HG02981 (cell line): ENCODE results near the gene TOP2B.

Experiments
- ATAC-seq: cut with Tn5 transposase; IDR thresholded peaks from one replicate; pipeline ENCODE4 v1.9.1; 2021; ENCODE audit warnings: mild to moderate bottlenecking, moderate library complexity; ENCODE audit not compliant: unreplicated experiment

TOP2B gene

GRCh38 chr3:25566358-25566920 lies 98.3 kb downstream of the TOP2B start:
- no peak for ATAC-seq

DNA sequence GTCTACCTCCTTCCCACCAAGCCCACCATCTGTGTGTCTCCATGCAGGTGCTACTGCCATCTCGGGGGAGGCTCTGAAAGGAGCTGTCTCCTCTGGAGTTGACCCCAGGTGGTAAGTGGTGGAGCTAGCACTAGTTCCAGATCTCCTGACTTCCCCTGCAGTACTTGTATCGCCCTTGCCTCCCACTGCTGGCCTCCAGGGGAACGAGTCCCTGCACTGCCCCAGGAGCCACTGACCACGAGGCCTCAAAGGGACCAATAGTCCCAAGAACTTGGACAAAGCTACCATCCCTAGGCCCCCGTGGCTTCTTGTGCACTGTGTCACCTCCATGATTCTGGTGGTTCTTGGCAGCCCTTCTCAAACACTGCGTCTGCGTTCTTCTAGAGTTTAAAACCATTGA lies 98.9 kb downstream of the TOP2B start:
- no peak for ATAC-seq

- ATAC-seq: no peak
Measured at GRCh38 chr3:25564075-25564474, 100.6 kb downstream of the TOP2B start.

GRCh38 chr3:25563601-25564000 lies 101.1 kb downstream of the TOP2B start:
- no peak for ATAC-seq

DNA sequence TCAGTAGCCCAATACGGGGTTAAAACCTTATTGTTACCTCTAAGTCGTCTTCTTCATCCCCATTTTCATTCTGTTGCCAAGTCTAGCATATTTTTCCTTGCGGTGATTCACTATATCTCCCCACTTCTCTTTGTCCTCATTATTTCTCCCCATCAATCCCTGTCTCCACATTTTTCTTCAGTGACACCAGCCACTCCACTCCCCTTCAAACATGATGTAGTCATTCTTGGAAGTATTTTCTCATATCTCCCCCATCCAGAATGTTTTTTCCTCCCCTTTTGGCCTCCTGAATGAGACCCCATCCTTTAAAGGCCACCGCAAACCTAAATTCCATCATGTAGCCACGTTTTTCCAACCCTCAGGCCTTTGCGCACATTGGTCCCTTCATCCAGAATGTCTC lies 105.9 kb downstream of the TOP2B start:
- ATAC-seq: no peak

- ATAC-seq: no peak
Measured at GRCh38 chr3:25558121-25558520, 106.6 kb downstream of the TOP2B start.

DNA sequence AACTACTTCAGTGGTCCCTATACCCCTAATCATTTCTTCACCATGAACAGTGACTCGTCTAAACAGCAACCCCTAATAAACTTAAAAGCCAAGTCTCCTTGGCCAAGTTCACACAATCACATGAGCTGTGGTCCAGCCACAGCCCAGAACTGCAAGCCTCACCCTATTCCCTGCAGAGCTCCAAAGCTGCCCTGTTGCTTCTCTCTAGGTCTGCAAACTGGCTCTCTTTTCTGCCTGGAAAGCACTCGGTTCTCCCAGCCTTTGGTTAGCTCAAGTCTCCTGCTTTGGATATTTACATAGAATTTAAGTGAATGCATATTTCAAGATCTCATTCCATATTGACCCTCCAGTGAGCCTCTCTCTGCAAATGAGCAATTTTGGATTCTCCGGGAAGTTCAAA lies 107.0 kb downstream of the TOP2B start:
- ATAC-seq: no peak

- ATAC-seq: no peak
Measured at GRCh38 chr3:25556447-25556846, 108.3 kb downstream of the TOP2B start.

GRCh38 chr3:25555695-25556437 lies 108.8 kb downstream of the TOP2B start:
- no peak for ATAC-seq

DNA sequence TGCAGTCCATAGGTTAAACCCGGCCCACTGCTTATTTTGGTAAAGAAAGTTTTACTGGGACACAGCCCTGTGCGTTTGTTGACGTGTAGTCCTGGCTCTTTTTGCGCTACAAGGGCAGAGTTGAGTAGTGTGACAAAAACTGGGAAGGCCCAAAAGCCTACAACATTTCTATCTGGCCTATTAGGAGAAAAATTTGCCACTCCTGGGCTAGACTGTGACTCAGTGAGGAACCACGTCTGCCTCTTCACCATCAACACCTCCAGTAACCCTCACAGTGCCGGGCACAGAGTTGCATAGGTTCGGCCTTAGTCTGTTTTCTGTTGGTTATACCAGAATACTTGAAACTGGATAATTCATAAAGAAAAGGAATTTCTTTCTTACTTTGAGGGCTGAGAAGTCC lies 110.3 kb downstream of the TOP2B start:
- no peak for ATAC-seq

GRCh38 chr3:25552251-25552650 lies 112.5 kb downstream of the TOP2B start:
- ATAC-seq: no peak

GRCh38 chr3:25548836-25549235 lies 115.9 kb downstream of the TOP2B start:
- ATAC-seq: no peak

GRCh38 chr3:25547943-25548674 lies 116.6 kb downstream of the TOP2B start:
- ATAC-seq: no peak
